MCF 10A (cell line): ENCODE measurements around the gene DCAF10. TPM values are rescaled to one million over a fixed set of nuclear protein-coding genes. Genes with fewer than 3 reads are reported as not detected.
A peak's percentile ranks its signal among the peaks of the same experiment; 100 is the strongest.

Experiments
- BruUV-seq: library from RNA; stranded (reverse); fragments of 400-500 nt; replicated peaks from 2 replicates; lab custom pipeline; 2021; lab: Mats Ljungman, UMichigan
- CTCF ChIA-PET: fragments of 300-600 bp; sonication (Branson Sonifier 250); formaldehyde crosslinking; extraction: SDS; loops from one replicate; lab custom pipeline; 2021; ENCODE audit warnings: antibody characterized with exemption, inconsistent platforms; lab: Yijun Ruan, JAX
- POLR2A ChIA-PET: fragments of 300-600, 350-650 bp; sonication (Branson Sonifier 250); formaldehyde crosslinking; extraction: SDS; loops from one replicate; lab custom pipeline; 2020; ENCODE audit warnings: antibody characterized with exemption, inconsistent platforms; lab: Yijun Ruan, JAX
- DNase-seq: peaks from one replicate; pipeline ENCODE4 v3.0.0-alpha.2; 2018; ENCODE audit not compliant: unreplicated experiment
- H3K27ac Mint-ChIP-seq: one replicate; pipeline ENCODE4 v1.8.0; 2022; ENCODE audit warnings: mild to moderate bottlenecking, low read depth, mixed read lengths; ENCODE audit not compliant: unreplicated experiment
- H3K27me3 Mint-ChIP-seq: one replicate; pipeline ENCODE4 v1.8.0; 2022; ENCODE audit warnings: mixed read lengths; ENCODE audit not compliant: insufficient read depth, unreplicated experiment
- H3K36me3 Mint-ChIP-seq: one replicate; pipeline ENCODE4 v1.8.0; 2022; ENCODE audit warnings: mild to moderate bottlenecking, moderate library complexity, mixed read lengths; ENCODE audit not compliant: insufficient read depth, unreplicated experiment
- H3K4me1 Mint-ChIP-seq: one replicate; pipeline ENCODE4 v1.8.0; 2022; ENCODE audit warnings: mixed read lengths; ENCODE audit not compliant: insufficient read depth, unreplicated experiment
- H3K4me3 Mint-ChIP-seq: one replicate; pipeline ENCODE4 v1.8.0; 2022; ENCODE audit warnings: mild to moderate bottlenecking, moderate library complexity, mixed read lengths; ENCODE audit not compliant: unreplicated experiment
- H3K9me3 Mint-ChIP-seq: one replicate; pipeline ENCODE4 v1.8.0; 2022; ENCODE audit warnings: mixed read lengths; ENCODE audit not compliant: unreplicated experiment
- CTCF ChIP-seq: fragments of 200-600 bp; IDR thresholded peaks from one replicate; pipeline ENCODE4 v1.8.0; 2022; ENCODE audit warnings: antibody characterized with exemption, mild to moderate bottlenecking; ENCODE audit not compliant: unreplicated experiment
- intact Hi-C: fragments of 100-400 bp; cut with micrococcal nuclease; formaldehyde crosslinking; loops from 2 replicates; pipeline ENCODE4 v1.14.1; 2022
- total RNA-seq: library from RNA; stranded (reverse); gene quantifications from 2 replicates; pipeline ENCODE4 v1.2.3, GENCODE V29; 2022

The DCAF10 gene
- total RNA-seq, 1 experiment from 2014 or later: 49.4 TPM

- no peak overlapping the region for H3K4me3 Mint-ChIP-seq
- DNase-seq: no peak
- TF ChIP-seq CTCF: no peak
- no peak overlapping the region for H3K27ac Mint-ChIP-seq
- intact Hi-C loops: no loop called here
- no peaks in the 10 kb centered on the region for H3K9me3 Mint-ChIP-seq
- no peaks in the 10 kb centered on the region for H3K27me3 Mint-ChIP-seq
- ChIA-PET CTCF (interaction anchor here (0.6 kb wide), 1 partner anchor 61 kb away, joined by 3 read pairs; no protein-coding TSS in a partner anchor), POLR2A (interaction anchor here (0.6 to 1.2 kb wide), 2 partner anchors 16 to 80 kb away, joined by 3 read pairs; no protein-coding TSS in a partner anchor)
- peaks cover 28% of the 10 kb centered on the region for H3K36me3 Mint-ChIP-seq
- no TSS peak for BruUV-seq
- no peaks in the 10 kb centered on the region for H3K4me1 Mint-ChIP-seq
Observed at GRCh38 chr9:37852222-37852621, 51.6 kb downstream of the DCAF10 start.

- no peak for DNase-seq
- ChIA-PET CTCF (no interaction called here), POLR2A (no interaction called here)
- BruUV-seq: no TSS peak
- Mint-ChIP-seq H3K27me3 (no peaks in the 10 kb centered on the region), H3K36me3 (peaks cover 49% of the 10 kb centered on the region), H3K27ac (no peak overlapping the region), H3K4me3 (no peak overlapping the region), H3K4me1 (no peaks in the 10 kb centered on the region), H3K9me3 (no peaks in the 10 kb centered on the region)
- no peak for TF ChIP-seq CTCF
- intact Hi-C loops: no loop called here
Observed at GRCh38 chr9:37856551-37856950, 56.0 kb downstream of the DCAF10 start.

GRCh38 chr9:37859043-37859442, 58.4 kb downstream of the DCAF10 start:
- no peak overlapping the region for H3K4me3 Mint-ChIP-seq
- no peaks in the 10 kb centered on the region for H3K9me3 Mint-ChIP-seq
- POLR2A ChIA-PET: interaction anchor here (0.7 to 1.1 kb wide), 2 partner anchors 8 to 44 kb away, joined by 3 read pairs; no protein-coding TSS in a partner anchor
- no TSS peak for BruUV-seq
- no peaks in the 10 kb centered on the region for H3K27me3 Mint-ChIP-seq
- H3K27ac Mint-ChIP-seq: no peak overlapping the region
- H3K36me3 Mint-ChIP-seq: peaks cover 64% of the 10 kb centered on the region
- H3K4me1 Mint-ChIP-seq: no peaks in the 10 kb centered on the region
- DNase-seq: peak; percentile 7
- CTCF ChIA-PET: no interaction called here
- intact Hi-C loops: no loop called here
- TF ChIP-seq CTCF: no peak

- no peak for DNase-seq
- Mint-ChIP-seq H3K4me1 (no peaks in the 10 kb centered on the region), H3K4me3 (no peak overlapping the region), H3K9me3 (no peaks in the 10 kb centered on the region), H3K36me3 (peaks cover 71% of the 10 kb centered on the region), H3K27ac (no peak overlapping the region), H3K27me3 (no peaks in the 10 kb centered on the region)
- intact Hi-C loops: no loop called here
- TF ChIP-seq CTCF: no peak
- no TSS peak for BruUV-seq
- ChIA-PET CTCF (interaction anchor here (0.7 kb wide), 1 partner anchor 555 kb away, joined by 4 read pairs; no protein-coding TSS in a partner anchor), POLR2A (no interaction called here)
Observed at GRCh38 chr9:37862530-37862929, 61.9 kb downstream of the DCAF10 start.
